ENCODE measurements around the gene MAGT1.

DNA sequence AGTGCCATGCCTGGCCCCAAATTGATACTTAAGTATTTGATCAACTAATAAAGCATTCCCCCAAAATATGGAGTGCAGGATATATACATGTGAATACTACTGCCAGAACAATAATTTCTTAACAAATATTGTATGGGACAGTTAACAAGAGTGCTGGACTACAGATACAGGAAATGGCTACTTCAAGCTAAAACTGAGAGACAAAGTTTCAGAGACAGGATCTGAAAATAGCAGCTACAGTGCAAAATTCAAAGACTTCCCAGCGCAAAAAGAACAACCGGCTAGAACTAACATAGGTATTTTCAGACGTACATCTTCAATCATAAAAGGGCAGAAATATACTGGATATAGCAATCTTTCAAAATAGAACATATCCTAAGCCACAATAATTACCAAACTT, 115.5 kb downstream of the MAGT1 start:
- TF ChIP-seq, protein P1, sequence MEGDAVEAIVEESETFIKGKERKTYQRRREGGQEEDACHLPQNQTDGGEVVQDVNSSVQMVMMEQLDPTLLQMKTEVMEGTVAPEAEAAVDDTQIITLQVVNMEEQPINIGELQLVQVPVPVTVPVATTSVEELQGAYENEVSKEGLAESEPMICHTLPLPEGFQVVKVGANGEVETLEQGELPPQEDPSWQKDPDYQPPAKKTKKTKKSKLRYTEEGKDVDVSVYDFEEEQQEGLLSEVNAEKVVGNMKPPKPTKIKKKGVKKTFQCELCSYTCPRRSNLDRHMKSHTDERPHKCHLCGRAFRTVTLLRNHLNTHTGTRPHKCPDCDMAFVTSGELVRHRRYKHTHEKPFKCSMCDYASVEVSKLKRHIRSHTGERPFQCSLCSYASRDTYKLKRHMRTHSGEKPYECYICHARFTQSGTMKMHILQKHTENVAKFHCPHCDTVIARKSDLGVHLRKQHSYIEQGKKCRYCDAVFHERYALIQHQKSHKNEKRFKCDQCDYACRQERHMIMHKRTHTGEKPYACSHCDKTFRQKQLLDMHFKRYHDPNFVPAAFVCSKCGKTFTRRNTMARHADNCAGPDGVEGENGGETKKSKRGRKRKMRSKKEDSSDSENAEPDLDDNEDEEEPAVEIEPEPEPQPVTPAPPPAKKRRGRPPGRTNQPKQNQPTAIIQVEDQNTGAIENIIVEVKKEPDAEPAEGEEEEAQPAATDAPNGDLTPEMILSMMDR (IDR thresholded peaks at IDR 0.05 in 8 of 11, conservative IDR thresholded peaks at IDR 0.05 in 3 of 11), result no peak
- no peak for TF ChIP-seq POLR2A (IDR thresholded peaks at IDR 0.05)

Data from spleen (tissue), 7 donors.